Uterus (tissue), 2 donors: ENCODE results near the gene ORC4.

Experiments
- CTCF ChIP-seq, 4 experiments: fragments of 200-600 bp in 2 of 4; fragments of 450-650 bp in 2 of 4; sonication (generic) in 2 of 4; IDR thresholded peaks; one replicate each; pipeline ENCODE4 v1.5.1; 2016 to 2019; ENCODE audit warnings: antibody characterized with exemption in 4 of 4, mild to moderate bottlenecking in 2 of 4, moderate library complexity in 1 of 4
- POLR2A ChIP-seq, 2 donors: fragments of 450-650 bp; IDR thresholded peaks; one replicate each; pipeline ENCODE4 v1.6.1; 2016; ENCODE audit warnings: antibody characterized with exemption in 2 of 2, mild to moderate bottlenecking in 1 of 2, moderate library complexity in 1 of 2

GRCh38 chr2:147909178-147909577 is 111.4 kb downstream of the ORC4 start:
- no peak for TF ChIP-seq CTCF (IDR thresholded peaks at IDR 0.05)
- TF ChIP-seq POLR2A (IDR thresholded peaks at IDR 0.05) = no peak
